GM23338 (cell line): Measurements from ENCODE around the gene BTBD9. TPM values are rescaled to one million over a fixed set of nuclear protein-coding genes. Genes with fewer than 3 reads are reported as not detected.
A peak's percentile ranks its signal among the peaks of the same experiment; 100 is the strongest.

Experiments
- ATAC-seq: fragments of 200-7000 bp; cut with Tn5 transposase; 3 replicates; pipeline ENCODE4 v1.9.1; 2020
- DNase-seq: peaks from one replicate; pipeline ENCODE4 v3.0.0-alpha.2; 2015; ENCODE audit warnings: low spot score
- H2AFZ ChIP-seq: fragments of 200-600 bp; sonication (generic); 2 replicates; pipeline ENCODE4 v1.8.0; 2016; ENCODE audit warnings: antibody characterized with exemption, mild to moderate bottlenecking, moderate library complexity
- H3F3A ChIP-seq: fragments of 200-600 bp; sonication (generic); replicated peaks from 2 replicates; pipeline ENCODE4 v1.8.0; 2017; ENCODE audit warnings: antibody characterized with exemption, mixed run types, low read depth
- H3K27ac ChIP-seq: fragments of 200-600 bp; sonication (generic); 2 replicates; pipeline ENCODE4 v1.6.1; 2016; ENCODE audit warnings: low read depth
- H3K27me3 ChIP-seq: fragments of 200-600 bp; sonication (generic); 2 replicates; pipeline ENCODE4 v1.8.0; 2016; ENCODE audit warnings: mild to moderate bottlenecking, mixed run types, moderate library complexity; ENCODE audit not compliant: insufficient read depth
- H3K36me3 ChIP-seq: fragments of 200-600 bp; sonication (generic); 2 replicates; pipeline ENCODE4 v1.8.0; 2016; ENCODE audit warnings: mild to moderate bottlenecking; ENCODE audit not compliant: insufficient read depth
- H3K4me1 ChIP-seq: fragments of 200-600 bp; sonication (generic); 2 replicates; pipeline ENCODE4 v1.8.0; 2016; ENCODE audit warnings: mild to moderate bottlenecking, moderate library complexity; ENCODE audit not compliant: insufficient read depth
- H3K4me2 ChIP-seq: fragments of 200-600 bp; sonication (generic); 2 replicates; pipeline ENCODE4 v1.7.1; 2017; ENCODE audit warnings: mixed run types
- H3K4me3 ChIP-seq: fragments of 200-600 bp; sonication (generic); 2 replicates; pipeline ENCODE4 v1.6.1; 2016; ENCODE audit warnings: mixed run types
- H3K79me2 ChIP-seq: fragments of 200-600 bp; sonication (generic); replicated peaks from 2 replicates; pipeline ENCODE4 v1.8.0; 2017; ENCODE audit warnings: mild to moderate bottlenecking; ENCODE audit not compliant: insufficient read depth
- H3K9me2 ChIP-seq: fragments of 200-600 bp; sonication (generic); 2 replicates; pipeline ENCODE4 v1.8.0; 2017; ENCODE audit not compliant: insufficient read depth
- H4K20me1 ChIP-seq: fragments of 200-600 bp; sonication (generic); replicated peaks from 2 replicates; pipeline ENCODE4 v1.8.0; 2017; ENCODE audit warnings: mild to moderate bottlenecking; ENCODE audit not compliant: insufficient read depth
- H3K27ac Mint-ChIP-seq: 2 replicates; pipeline ENCODE4 v1.8.0; 2020; ENCODE audit warnings: inconsistent platforms, mild to moderate bottlenecking, moderate library complexity, mixed read lengths
- H3K27me3 Mint-ChIP-seq: 3 replicates; pipeline ENCODE4 v1.8.0; 2022; ENCODE audit warnings: low read depth, mild to moderate bottlenecking, moderate library complexity, mixed read lengths, inconsistent platforms; ENCODE audit not compliant: insufficient read depth, poor library complexity
- H3K36me3 Mint-ChIP-seq: 3 replicates; pipeline ENCODE4 v1.8.0; 2021; ENCODE audit warnings: low read depth, mild to moderate bottlenecking, inconsistent platforms, moderate library complexity, mixed read lengths
- H3K4me1 Mint-ChIP-seq: 3 replicates; pipeline ENCODE4 v1.8.0; 2020; ENCODE audit warnings: mild to moderate bottlenecking, inconsistent platforms, mixed read lengths
- H3K4me3 Mint-ChIP-seq: 3 replicates; pipeline ENCODE4 v1.8.0; 2021; ENCODE audit warnings: moderate library complexity, mild to moderate bottlenecking, inconsistent platforms, mixed read lengths
- H3K9me3 Mint-ChIP-seq: 3 replicates; pipeline ENCODE4 v1.8.0; 2020; ENCODE audit warnings: moderate library complexity, mild to moderate bottlenecking, inconsistent platforms, mixed read lengths
- CREB1 ChIP-seq: fragments of 250-450 bp; sonication (Bioruptor Pico); IDR thresholded peaks from 2 replicates; pipeline ENCODE4 v1.5.0; 2020; ENCODE audit warnings: low read depth, mild to moderate bottlenecking, moderate library complexity
- CTCF ChIP-seq, 2 experiments: fragments of 200-600 bp in 1 of 2; sonication (generic) in 1 of 2; conservative IDR thresholded peaks; 2 replicates each; pipeline versions ENCODE4 v1.5.1 to v1.6.1; 2016 to 2017; ENCODE audit warnings: antibody characterized with exemption in 2 of 2, low read depth in 2 of 2, mild to moderate bottlenecking in 2 of 2, moderate library complexity in 1 of 2
- JUNB ChIP-seq: IDR thresholded peaks from one replicate; pipeline ENCODE4 v1.6.1; 2016; ENCODE audit warnings: antibody characterized with exemption; ENCODE audit not compliant: unreplicated experiment
- NANOG ChIP-seq: IDR thresholded peaks from 2 replicates; pipeline ENCODE4 v1.6.1; 2016; ENCODE audit warnings: antibody characterized with exemption, borderline replicate concordance
- POLR2AphosphoS5 ChIP-seq: IDR thresholded peaks from 2 replicates; pipeline ENCODE4 v1.6.1; 2016; ENCODE audit warnings: antibody characterized with exemption, low read depth
- ZNF114 ChIP-seq: fragments of 250-450 bp; sonication (Bioruptor Pico); IDR thresholded peaks from 2 replicates; pipeline ENCODE4 v1.5.0; 2020; ENCODE audit warnings: mild to moderate bottlenecking, moderate library complexity
- ZNF331 ChIP-seq: fragments of 250-450 bp; sonication (Bioruptor Pico); IDR thresholded peaks from 2 replicates; pipeline ENCODE4 v1.5.0; 2020; ENCODE audit warnings: low read depth, mild to moderate bottlenecking, moderate library complexity
- polyA plus RNA-seq: library from polyadenylated mRNA; unstranded; fragments of >200 nt; fragmentation: Nextera tagmentation; extraction: Ambion mirVana; gene quantifications from 2 replicates; pipeline ENCODE4 v1.2.1, GENCODE V29; 2016
- total RNA-seq: library from RNA; depleted of rRNA; stranded (reverse); fragments of >200 nt; shearing (Covaris generic); gene quantifications from 2 replicates; pipeline ENCODE4 v1.2.3, GENCODE V29; 2014
- TF ChIP-seq, protein P1 (sequence below): IDR thresholded peaks from one replicate; pipeline ENCODE4 v1.6.1; 2018; ENCODE audit warnings: antibody characterized with exemption; ENCODE audit not compliant: unreplicated experiment
- TF ChIP-seq, protein P2 (sequence below): IDR thresholded peaks from 2 replicates; pipeline ENCODE4 v1.6.1; 2016; ENCODE audit warnings: antibody characterized with exemption

Gene BTBD9
- total and polyA plus RNA-seq, 2 experiments from 2014 or later: 4.2 to 5.3 TPM

GRCh38 chr6:38492031-38492430 lies 147.7 kb downstream of the BTBD9 start:
- H3K4me3 Mint-ChIP-seq: no peak overlapping the region
- H3K9me3 Mint-ChIP-seq: no peaks in the 10 kb centered on the region
- H3K36me3 Mint-ChIP-seq: no peaks in the 10 kb centered on the region
- no peak overlapping the region for H3K4me2 ChIP-seq
- no peak overlapping the region for H3K27ac Mint-ChIP-seq
- no peaks in the 10 kb centered on the region for H3K27me3 ChIP-seq
- TF ChIP-seq, protein P1, sequence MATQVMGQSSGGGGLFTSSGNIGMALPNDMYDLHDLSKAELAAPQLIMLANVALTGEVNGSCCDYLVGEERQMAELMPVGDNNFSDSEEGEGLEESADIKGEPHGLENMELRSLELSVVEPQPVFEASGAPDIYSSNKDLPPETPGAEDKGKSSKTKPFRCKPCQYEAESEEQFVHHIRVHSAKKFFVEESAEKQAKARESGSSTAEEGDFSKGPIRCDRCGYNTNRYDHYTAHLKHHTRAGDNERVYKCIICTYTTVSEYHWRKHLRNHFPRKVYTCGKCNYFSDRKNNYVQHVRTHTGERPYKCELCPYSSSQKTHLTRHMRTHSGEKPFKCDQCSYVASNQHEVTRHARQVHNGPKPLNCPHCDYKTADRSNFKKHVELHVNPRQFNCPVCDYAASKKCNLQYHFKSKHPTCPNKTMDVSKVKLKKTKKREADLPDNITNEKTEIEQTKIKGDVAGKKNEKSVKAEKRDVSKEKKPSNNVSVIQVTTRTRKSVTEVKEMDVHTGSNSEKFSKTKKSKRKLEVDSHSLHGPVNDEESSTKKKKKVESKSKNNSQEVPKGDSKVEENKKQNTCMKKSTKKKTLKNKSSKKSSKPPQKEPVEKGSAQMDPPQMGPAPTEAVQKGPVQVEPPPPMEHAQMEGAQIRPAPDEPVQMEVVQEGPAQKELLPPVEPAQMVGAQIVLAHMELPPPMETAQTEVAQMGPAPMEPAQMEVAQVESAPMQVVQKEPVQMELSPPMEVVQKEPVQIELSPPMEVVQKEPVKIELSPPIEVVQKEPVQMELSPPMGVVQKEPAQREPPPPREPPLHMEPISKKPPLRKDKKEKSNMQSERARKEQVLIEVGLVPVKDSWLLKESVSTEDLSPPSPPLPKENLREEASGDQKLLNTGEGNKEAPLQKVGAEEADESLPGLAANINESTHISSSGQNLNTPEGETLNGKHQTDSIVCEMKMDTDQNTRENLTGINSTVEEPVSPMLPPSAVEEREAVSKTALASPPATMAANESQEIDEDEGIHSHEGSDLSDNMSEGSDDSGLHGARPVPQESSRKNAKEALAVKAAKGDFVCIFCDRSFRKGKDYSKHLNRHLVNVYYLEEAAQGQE: no peak
- no peak for TF ChIP-seq ZNF114 (CRISPR knock-in tag)
- TF ChIP-seq POLR2AphosphoS5: no peak
- peak; percentile 33 to 37; a peak in 3 of 4 replicates for TF ChIP-seq CTCF (conservative IDR thresholded peaks at IDR 0.05; ENCODE audit: low read depth in 2 of 2)
- ATAC-seq (peak; percentile 69), DNase-seq (peak; percentile 40)
- H4K20me1 ChIP-seq: no peaks in the 10 kb centered on the region
- peaks cover 3% of the 10 kb centered on the region; the same call in 2 of the 3 replicates for H3K4me1 Mint-ChIP-seq
- H2AFZ ChIP-seq: no peak overlapping the region
- H3K27ac ChIP-seq: no peak overlapping the region
- no peaks in the 10 kb centered on the region for H3K27me3 Mint-ChIP-seq
- no peaks in the 10 kb centered on the region for H3K4me1 ChIP-seq
- no peak overlapping the region for H3K4me3 ChIP-seq
- no peaks in the 10 kb centered on the region for H3K9me2 ChIP-seq
- no peaks in the 10 kb centered on the region for H3F3A ChIP-seq
- no peaks in the 10 kb centered on the region for H3K36me3 ChIP-seq
- H3K79me2 ChIP-seq: no peaks in the 10 kb centered on the region

GRCh38 chr6:38489951-38490350 lies 149.8 kb downstream of the BTBD9 start:
- Mint-ChIP-seq H3K4me1 (peaks cover 3% of the 10 kb centered on the region; the same call in 2 of the 3 replicates), H3K27me3 (no peaks in the 10 kb centered on the region), H3K27ac (no peak overlapping the region), H3K4me3 (no peak overlapping the region), H3K9me3 (no peaks in the 10 kb centered on the region), H3K36me3 (no peaks in the 10 kb centered on the region)
- no peak overlapping the region for H3K27ac ChIP-seq
- no peaks in the 10 kb centered on the region for H3K36me3 ChIP-seq
- H3F3A ChIP-seq: no peaks in the 10 kb centered on the region
- no peak for DNase-seq
- no peaks in the 10 kb centered on the region for H3K27me3 ChIP-seq
- no peak overlapping the region for H3K4me2 ChIP-seq
- H3K9me2 ChIP-seq: no peaks in the 10 kb centered on the region
- H3K4me3 ChIP-seq: no peak overlapping the region
- no peak for TF ChIP-seq ZNF331 (CRISPR knock-in tag)
- TF ChIP-seq, protein P2, sequence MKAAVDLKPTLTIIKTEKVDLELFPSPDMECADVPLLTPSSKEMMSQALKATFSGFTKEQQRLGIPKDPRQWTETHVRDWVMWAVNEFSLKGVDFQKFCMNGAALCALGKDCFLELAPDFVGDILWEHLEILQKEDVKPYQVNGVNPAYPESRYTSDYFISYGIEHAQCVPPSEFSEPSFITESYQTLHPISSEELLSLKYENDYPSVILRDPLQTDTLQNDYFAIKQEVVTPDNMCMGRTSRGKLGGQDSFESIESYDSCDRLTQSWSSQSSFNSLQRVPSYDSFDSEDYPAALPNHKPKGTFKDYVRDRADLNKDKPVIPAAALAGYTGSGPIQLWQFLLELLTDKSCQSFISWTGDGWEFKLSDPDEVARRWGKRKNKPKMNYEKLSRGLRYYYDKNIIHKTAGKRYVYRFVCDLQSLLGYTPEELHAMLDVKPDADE: no peak
- TF ChIP-seq POLR2AphosphoS5: no peak
- TF ChIP-seq CREB1 (CRISPR knock-in tag): no peak
- TF ChIP-seq ZNF114 (CRISPR knock-in tag): no peak
- no peak for TF ChIP-seq JUNB
- TF ChIP-seq NANOG: no peak
- H3K79me2 ChIP-seq: no peaks in the 10 kb centered on the region
- no peak overlapping the region for H2AFZ ChIP-seq
- no peak for ATAC-seq
- no peaks in the 10 kb centered on the region for H3K4me1 ChIP-seq
- H4K20me1 ChIP-seq: no peaks in the 10 kb centered on the region
